Endothelial cell of umbilical vein (primary cell): ENCODE results near the gene ZNG1B. TPM values are rescaled to one million over a fixed set of nuclear protein-coding genes. Genes with fewer than 3 reads are reported as not detected.
"Not testable (repeated sequence)": the region's sequence is repeated elsewhere in the genome, so short reads cannot be mapped to it uniquely, and the experiment has no call there.

Experiments
- Bru-seq: library from RNA; stranded (reverse); fragments of 400-500 nt; gene quantifications from one replicate; lab custom pipeline; 2021; lab: Mats Ljungman, UMichigan
- BruChase-seq, 2 experiments: library from RNA; stranded (reverse); fragments of 400-500 nt; gene quantifications; one replicate each; lab custom pipeline; 2021; lab: Mats Ljungman, UMichigan
- BruUV-seq: library from RNA; stranded (reverse); fragments of 400-500 nt; replicated peaks from 2 replicates; lab custom pipeline; 2021; lab: Mats Ljungman, UMichigan
- CTCF ChIA-PET: fragments of 300-600, 350-600 bp; sonication (Branson Sonifier 250); formaldehyde crosslinking; loops from one replicate; lab custom pipeline; 2021; ENCODE audit warnings: antibody characterized with exemption, inconsistent platforms; lab: Charles Lee
- POLR2A ChIA-PET: fragments of 300-600, 350-600 bp; sonication (Branson Sonifier 250); formaldehyde crosslinking; loops from one replicate; lab custom pipeline; 2021; ENCODE audit warnings: antibody characterized with exemption, inconsistent platforms; lab: Charles Lee
- DNase-seq: peaks from one replicate; pipeline ENCODE4 v3.0.0-alpha.2; 2011; ENCODE audit warnings: low read depth, low spot score
- FAIRE-seq: peaks from 2 replicates; lab custom pipeline; 2011; peaks lifted over from hg19 to GRCh38; lab: Jason Lieb, UNC
- H2AFZ ChIP-seq: 2 replicates; pipeline ENCODE4 v1.6.0; 2012; ENCODE audit warnings: low read depth, low read length, control low read depth, inconsistent platforms
- H3K27ac ChIP-seq: 2 replicates; pipeline ENCODE4 v1.5.1; 2011; ENCODE audit warnings: low read depth, mild to moderate bottlenecking, control low read depth, low read length, moderate library complexity; ENCODE audit not compliant: insufficient read depth
- H3K27me3 ChIP-seq, 2 experiments: 2 replicates each; pipeline versions ENCODE4 v1.6.0 to v1.6.1; 2011; ENCODE audit warnings: low read length in 2 of 2, mixed read lengths in 1 of 2; ENCODE audit not compliant: control insufficient read depth in 2 of 2, insufficient read depth in 2 of 2
- H3K36me3 ChIP-seq, 2 experiments: 2 replicates in 1 of 2; 3 replicates in 1 of 2; pipeline ENCODE4 v1.5.1; 2011; ENCODE audit warnings: low read length in 2 of 2, mild to moderate bottlenecking in 1 of 2, moderate library complexity in 1 of 2; ENCODE audit not compliant: control insufficient read depth in 2 of 2, insufficient read depth in 2 of 2; ENCODE audit errors: extremely low read depth in 1 of 2
- H3K4me1 ChIP-seq: 3 replicates; pipeline ENCODE4 v1.5.1; 2011; ENCODE audit warnings: mild to moderate bottlenecking, low read length; ENCODE audit not compliant: control insufficient read depth, insufficient read depth; ENCODE audit errors: extremely low read depth
- H3K4me2 ChIP-seq: 2 replicates; pipeline ENCODE4 v1.6.1; 2011; ENCODE audit warnings: low read length, control low read depth, mixed read lengths; ENCODE audit not compliant: insufficient read depth
- H3K4me3 ChIP-seq, 3 experiments: fragments of 200-600 bp in 1 of 3; sonication (generic), shearing (Covaris generic) in 1 of 3; replicated peaks in 1 of 3; 2 replicates each; pipeline ENCODE4 v1.5.1; 2011 to 2016; ENCODE audit warnings: control low read depth in 3 of 3, low read length in 3 of 3, mild to moderate bottlenecking in 2 of 3, inconsistent platforms in 1 of 3, low read depth in 1 of 3, moderate library complexity in 1 of 3; ENCODE audit not compliant: insufficient read depth in 1 of 3
- H3K79me2 ChIP-seq: 2 replicates; pipeline ENCODE4 v1.6.0; 2012; ENCODE audit warnings: low read length, inconsistent platforms; ENCODE audit not compliant: control insufficient read depth, insufficient read depth
- H3K9ac ChIP-seq: replicated peaks from 2 replicates; pipeline ENCODE3; 2011; ENCODE audit warnings: low read length, control low read depth; ENCODE audit not compliant: insufficient read depth; ENCODE audit errors: extremely low read depth
- H3K9me1 ChIP-seq: replicated peaks from 3 replicates; pipeline ENCODE4 v1.6.0; 2011; ENCODE audit warnings: mild to moderate bottlenecking, low read length; ENCODE audit not compliant: control insufficient read depth, insufficient read depth; ENCODE audit errors: extremely low read depth
- H3K9me3 ChIP-seq: replicated peaks from 2 replicates; pipeline ENCODE4 v1.5.1; 2012; ENCODE audit warnings: low read length, inconsistent platforms; ENCODE audit not compliant: control insufficient read depth, insufficient read depth
- H4K20me1 ChIP-seq: replicated peaks from 2 replicates; pipeline ENCODE3; 2011; ENCODE audit warnings: mild to moderate bottlenecking, low read length; ENCODE audit not compliant: control insufficient read depth, insufficient read depth; ENCODE audit errors: extremely low read depth
- CTCF ChIP-seq, 2 donors: IDR thresholded peaks; 1 replicate in 1 of 2; 2 replicates in 1 of 2; pipeline ENCODE4 v1.5.1; 2011; ENCODE audit warnings: low read length in 2 of 2, mild to moderate bottlenecking in 2 of 2, moderate library complexity in 2 of 2, control low read depth in 1 of 2, inconsistent platforms in 1 of 2, low read depth in 1 of 2; ENCODE audit not compliant: insufficient read depth in 1 of 2; ENCODE audit errors: extremely low read depth in 1 of 2
- EZH2 ChIP-seq: IDR thresholded peaks from 2 replicates; pipeline ENCODE4 v1.6.1; 2012; ENCODE audit warnings: borderline replicate concordance, low read depth, mild to moderate bottlenecking, moderate library complexity, low read length, inconsistent platforms; ENCODE audit not compliant: severe bottlenecking
- FOS ChIP-seq: IDR thresholded peaks from 2 replicates; pipeline ENCODE4 v1.6.1; 2011; ENCODE audit warnings: mild to moderate bottlenecking, low read length, moderate library complexity, borderline replicate concordance; ENCODE audit not compliant: insufficient read depth
- MAX ChIP-seq: IDR thresholded peaks from 2 replicates; pipeline ENCODE4 v1.6.1; 2011; ENCODE audit not compliant: insufficient read depth, insufficient read length
- MYC ChIP-seq: IDR thresholded peaks from one replicate; pipeline ENCODE4 v1.6.1; 2011; ENCODE audit warnings: mild to moderate bottlenecking, low read depth, low read length
- POLR2A ChIP-seq: IDR thresholded peaks from 2 replicates; pipeline ENCODE4 v1.6.1; 2012; ENCODE audit warnings: low read depth, mild to moderate bottlenecking, control low read depth, low read length
- POLR2AphosphoS5 ChIP-seq: IDR thresholded peaks from 2 replicates; pipeline ENCODE4 v1.6.1; 2012; ENCODE audit warnings: low read depth, mild to moderate bottlenecking, control low read depth, low read length, moderate library complexity; ENCODE audit not compliant: insufficient read depth
- dilution Hi-C: fragments of 300-500 bp; cut with MboI; formaldehyde crosslinking; loops from one replicate; pipeline ENCODE4 v1.15.0; 2019; ENCODE audit warnings: low sequenced_read_pairs; ENCODE audit not compliant: extremely low pct_ligation_motif_present
- intact Hi-C: fragments of 100-400 bp; cut with micrococcal nuclease; formaldehyde crosslinking; loops from one replicate; pipeline ENCODE4 v1.10.0; 2022
- long read RNA-seq: library from polyadenylated mRNA; stranded (forward); transcript quantifications from one replicate; pipeline ENCODE4 v2.0.0, GENCODE V29; 2021
- polyA minus RNA-seq, 3 experiments: library from RNA; depleted of rRNA, polyadenylated mRNA; stranded (reverse); fragments of >200 nt; gene quantifications; 1 replicate in 1 of 3; 2 replicates in 2 of 3; pipeline ENCODE4 v1.2.3, GENCODE V29; 2011
- polyA plus RNA-seq, 4 experiments: library from polyadenylated mRNA; depleted of rRNA in 3 of 4; stranded (reverse) in 3 of 4; unstranded in 1 of 4; fragments of >200 nt; gene quantifications; 2 replicates each; pipeline versions ENCODE4 v1.2.1 to v1.2.3, GENCODE V29; 2011 to 2012; ENCODE audit warnings: missing spikeins in 1 of 4
- total RNA-seq: library from RNA; stranded (reverse); gene quantifications from 2 replicates; pipeline ENCODE4 v1.2.3, GENCODE V29; 2021

Gene ZNG1B
- 30.5 and 31.3 TPM in 2 replicates for total RNA-seq
- polyA plus RNA-seq = 8.0 and 12.6 TPM in 2 replicates
- 16.3 and 17.2 TPM in 2 replicates for polyA plus RNA-seq (2011; cell fraction: cytosol; rRNA removed)
- 23.0 and 38.1 TPM in 2 replicates for polyA plus RNA-seq (2011; cell fraction: nucleus; rRNA removed)
- polyA plus RNA-seq (2012) = 20.8 and 38.0 TPM in 2 replicates
- polyA minus RNA-seq = 28.2 and 30.5 TPM in 2 replicates
- 11.2 TPM for polyA minus RNA-seq (2011; cell fraction: cytosol; rRNA and poly(A)+ RNA removed)
- 22.5 and 39.4 TPM in 2 replicates for polyA minus RNA-seq (2011; cell fraction: nucleus; rRNA and poly(A)+ RNA removed)
- Bru-seq, nascent RNA = percentile 76 among the genes with signal in this experiment
- BruChase-seq, experiment 1, labeled RNA remaining after a 6-hour chase = percentile 70 among the genes with signal in this experiment
- percentile 82 among the genes with signal in this experiment for BruChase-seq, experiment 2, labeled RNA remaining after a 2-hour chase
- long read RNA-seq, transcript CBWD2-209 (3 exons, 880 nt) = minor isoform, 18 of 139 reads
- long read RNA-seq, transcript CBWD2-203 (14 exons, 1,665 nt) = minor isoform, 18 of 139 reads
- long read RNA-seq, transcript CBWD2-201 (15 exons, 1,812 nt) = major isoform, 80 of 139 reads
- long read RNA-seq, partial matches to known transcripts = 3 of 139 reads
- long read RNA-seq, other reads (novel, unspliced or antisense) = 16 of 139 reads

DNA sequence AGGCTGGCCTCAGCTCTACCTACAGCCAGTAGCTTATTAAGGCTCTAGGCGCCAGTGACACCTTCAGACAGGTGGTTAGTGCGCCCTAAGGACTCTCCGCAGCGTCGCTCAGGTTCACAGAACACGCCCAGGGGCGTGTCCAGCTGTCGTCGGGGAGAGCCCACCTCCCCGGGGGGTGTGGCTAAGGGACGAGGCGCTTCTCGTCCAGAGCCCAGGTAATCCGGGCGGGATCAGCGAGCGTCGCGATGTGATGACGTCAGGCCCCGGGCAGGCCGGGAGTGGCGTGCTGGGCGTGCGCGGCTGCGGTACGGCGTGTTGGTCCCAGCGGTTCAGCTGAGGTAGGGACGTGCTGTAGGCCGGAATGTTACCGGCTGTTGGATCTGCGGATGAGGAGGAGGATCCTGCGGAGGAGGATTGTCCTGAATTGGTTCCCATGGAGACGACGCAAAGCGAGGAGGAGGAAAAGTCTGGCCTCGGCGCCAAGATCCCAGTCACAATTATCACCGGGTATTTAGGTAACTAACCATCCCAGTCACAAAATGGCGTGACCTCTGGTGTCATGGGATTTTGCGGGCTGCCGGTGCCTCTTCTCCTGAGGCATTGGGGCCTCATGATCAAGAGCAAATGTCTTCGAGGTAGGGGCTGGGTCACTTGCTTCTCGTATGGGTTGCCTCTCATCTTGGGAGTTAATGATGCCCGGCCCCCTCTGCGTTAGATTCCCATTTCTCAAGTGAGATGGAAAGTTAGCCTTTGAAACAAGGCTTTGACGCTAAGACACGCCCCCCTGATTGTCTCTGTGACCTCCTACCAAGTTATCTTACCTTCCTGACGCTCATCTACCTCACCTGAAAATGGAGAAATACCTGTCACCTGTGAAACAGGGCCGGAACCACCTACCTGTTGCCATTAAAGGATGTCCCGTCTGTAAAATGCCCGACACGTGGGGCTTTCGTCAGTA, at the start of gene ZNG1B:
Gene ZNG1B, plus strand, starts transcription at position 184 of the 958 bp plus-strand sequence. Its CDS starts 178 bp downstream, at position 362.
- Histone ChIP-seq H3K4me3 (peak within 1 kb of the TSS in 2 of 3 experiments; percentile 32 to 47), H3K4me2 (peak within 1 kb of the TSS; percentile 59), H2AFZ (peak within 1 kb of the TSS; percentile 48)
- POLR2A ChIA-PET, H3K9me1 ChIP-seq, intact Hi-C loops, H3K36me3 ChIP-seq, H4K20me1 ChIP-seq, H3K9ac ChIP-seq, H3K27ac ChIP-seq, H3K79me2 ChIP-seq, H3K27me3 ChIP-seq, H3K9me3 ChIP-seq, dilution Hi-C loops, H3K4me1 ChIP-seq, CTCF ChIA-PET, FAIRE-seq: not testable (repeated sequence)
- peak; percentile 4 for DNase-seq
- BruUV-seq = TSS peak; percentile 59

GRCh38 chr2:113390124-113390849, 47.2 kb upstream of the ZNG1B start:
- H3K9ac ChIP-seq = no peak overlapping the region
- H4K20me1 ChIP-seq = no peaks in the 10 kb centered on the region
- H2AFZ ChIP-seq = peak overlapping the region; percentile 31
- ChIA-PET POLR2A (no interaction called here), CTCF (interaction anchor here (0.6 to 3.8 kb wide), 28 partner anchors 9 to 310 kb away, joined by 3 to 131 read pairs (median 5); no protein-coding TSS in a partner anchor)
- TF ChIP-seq POLR2AphosphoS5 = no peak
- no peak for TF ChIP-seq POLR2A
- no peak for TF ChIP-seq EZH2
- no peak for TF ChIP-seq MYC
- no peak for TF ChIP-seq FOS
- no peak for TF ChIP-seq MAX
- peak; percentile 57 to 80 for TF ChIP-seq CTCF (IDR thresholded peaks at IDR 0.05; ENCODE audit: extremely low read depth in 1 of 2, insufficient read depth in 1 of 2, low read depth in 1 of 2, low read length in 2 of 2)
- H3K27ac ChIP-seq = no peak overlapping the region
- intact Hi-C loops (loop anchor here (1.0 kb wide), 3 partner anchors 141 to 252 kb away; no protein-coding TSS in a partner anchor), dilution Hi-C loops (no loop called here)
- no peaks in the 10 kb centered on the region for H3K9me1 ChIP-seq
- peak; percentile 90 for DNase-seq
- no peaks in the 10 kb centered on the region for H3K36me3 ChIP-seq
- H3K4me1 ChIP-seq = no peaks in the 10 kb centered on the region
- H3K4me2 ChIP-seq = peak overlapping the region; percentile 16
- peak; percentile 80 for FAIRE-seq
- no peaks in the 10 kb centered on the region for H3K9me3 ChIP-seq
- no peaks in the 10 kb centered on the region for H3K79me2 ChIP-seq
- H3K27me3 ChIP-seq = peaks cover 2 to 6% of the 10 kb centered on the region in 2 experiments
- BruUV-seq = no TSS peak
- no peak overlapping the region for H3K4me3 ChIP-seq
